CD4-positive, alpha-beta T cell treated with Interferon gamma for 1 hour (primary cell): Measurements from ENCODE around the gene ACACB.
A peak's percentile ranks its signal among the peaks of the same experiment; 100 is the strongest.
"Not testable (repeated sequence)": the region's sequence is repeated elsewhere in the genome, so short reads cannot be mapped to it uniquely, and the experiment has no call there.

Source experiments
- DNase-seq: peaks from one replicate; pipeline ENCODE4 v3.0.0-alpha.2; 2020

Gene ACACB

DNA sequence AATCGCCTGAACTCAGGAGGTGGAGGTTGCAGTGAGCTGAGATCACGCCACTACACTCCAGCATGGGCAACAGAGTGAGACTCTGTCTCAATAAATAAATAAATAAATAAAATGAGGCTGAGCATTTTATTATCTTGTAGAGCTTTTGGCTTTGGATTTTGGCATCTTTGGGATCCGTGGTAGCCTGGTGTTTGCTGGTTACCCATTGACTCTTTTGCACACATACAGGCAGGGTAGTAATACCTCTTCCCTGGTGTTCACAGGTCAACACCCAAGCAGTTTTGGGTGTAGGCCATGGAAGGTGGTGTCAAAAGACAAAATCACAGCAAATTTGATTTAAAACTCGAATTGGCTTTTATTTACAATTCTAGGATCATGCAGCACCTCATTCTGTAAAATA lies 27.8 kb downstream of the ACACB start:
- DNase-seq: no peak

GRCh38 chr12:109147126-109147525 lies 30.7 kb downstream of the ACACB start:
- DNase-seq: not testable (repeated sequence)

DNA sequence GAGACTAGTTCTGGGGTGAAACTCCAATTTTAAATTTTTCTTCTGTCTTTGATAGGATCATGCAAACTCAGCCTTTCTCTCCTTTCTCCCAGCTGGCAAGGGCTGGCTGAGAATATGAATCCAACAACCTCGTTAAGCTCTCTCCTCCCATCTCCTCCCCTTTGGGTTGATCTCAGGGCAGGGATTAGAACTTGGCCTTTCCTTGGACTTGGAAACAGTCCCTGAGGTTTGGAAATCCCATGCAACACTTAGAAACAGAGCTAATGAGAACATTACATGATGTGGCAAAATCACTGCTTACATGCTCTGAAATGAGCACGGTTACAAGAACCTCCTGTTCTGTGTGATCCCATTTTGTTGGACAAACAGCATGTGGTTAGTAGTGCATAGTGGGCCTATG lies 31.6 kb downstream of the ACACB start:
- DNase-seq: no peak

DNA sequence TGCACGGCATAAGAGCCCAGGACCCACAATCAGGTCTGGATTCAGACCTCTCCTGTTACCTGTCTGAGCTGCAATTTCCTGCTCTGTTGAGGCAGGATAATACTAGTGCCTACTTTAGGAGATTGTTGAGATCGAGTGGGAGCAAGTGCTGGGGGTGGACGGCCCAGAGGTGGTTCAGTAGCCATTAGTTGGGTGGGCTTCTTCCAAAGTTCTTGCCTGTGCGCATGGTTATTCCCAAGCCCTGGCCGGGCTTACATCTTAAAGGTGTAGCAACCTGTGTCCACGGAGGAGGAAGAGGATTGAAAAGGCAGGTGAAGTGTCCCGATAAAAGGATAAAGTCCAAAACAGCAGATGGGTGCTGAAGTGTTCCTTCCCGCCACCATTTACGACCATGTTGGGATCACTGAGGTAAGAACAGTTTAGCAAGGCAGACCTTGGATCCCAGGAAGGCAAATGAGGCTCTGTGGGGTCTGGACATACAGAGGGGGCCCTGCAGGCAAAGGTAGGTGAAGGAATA lies 33.8 kb downstream of the ACACB start:
- no peak for DNase-seq

DNA sequence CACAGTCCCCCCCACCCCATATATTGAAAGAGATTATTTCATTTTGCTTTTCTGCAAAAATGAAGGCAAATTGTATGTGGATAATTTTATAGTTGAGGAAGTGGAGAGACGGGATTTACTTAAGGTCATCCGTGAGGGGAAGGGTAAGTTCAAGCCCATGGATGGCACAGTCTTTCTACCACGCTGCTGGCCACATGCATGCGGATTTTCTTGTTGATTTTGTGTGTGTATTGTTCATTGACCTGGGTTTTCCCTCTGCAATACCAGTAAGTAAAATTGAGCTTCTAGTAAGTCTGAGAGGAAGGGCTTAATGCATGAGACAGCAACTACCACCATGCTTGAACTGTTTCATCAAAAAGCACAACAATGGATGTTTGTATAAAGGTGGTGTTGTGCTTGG lies 35.1 kb downstream of the ACACB start:
- DNase-seq: no peak

- DNase-seq: no peak
Measured at GRCh38 chr12:109153821-109154441, 37.5 kb downstream of the ACACB start.

GRCh38 chr12:109154451-109155438 lies 38.4 kb downstream of the ACACB start:
- DNase-seq: peak; percentile 75

DNA sequence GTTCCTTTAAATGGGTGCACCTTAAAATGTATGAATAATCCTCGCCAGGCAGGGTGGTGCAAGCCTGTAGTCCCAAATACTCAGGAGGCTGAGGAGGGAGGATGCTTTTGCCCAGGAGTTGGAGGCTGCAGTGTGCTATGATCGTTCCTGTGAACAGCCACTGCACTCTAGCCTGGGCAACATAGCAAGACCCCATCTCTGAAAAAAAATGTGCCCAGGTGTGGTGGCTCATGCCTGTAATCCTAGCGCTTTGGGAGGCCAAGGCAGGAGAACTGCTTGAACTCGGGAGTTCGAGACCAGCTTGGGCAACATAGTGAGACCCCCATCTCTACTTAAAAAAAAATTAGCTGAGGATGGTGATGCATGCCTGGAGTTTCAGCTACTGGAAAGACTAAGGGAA lies 39.6 kb downstream of the ACACB start:
- DNase-seq: no peak

DNA sequence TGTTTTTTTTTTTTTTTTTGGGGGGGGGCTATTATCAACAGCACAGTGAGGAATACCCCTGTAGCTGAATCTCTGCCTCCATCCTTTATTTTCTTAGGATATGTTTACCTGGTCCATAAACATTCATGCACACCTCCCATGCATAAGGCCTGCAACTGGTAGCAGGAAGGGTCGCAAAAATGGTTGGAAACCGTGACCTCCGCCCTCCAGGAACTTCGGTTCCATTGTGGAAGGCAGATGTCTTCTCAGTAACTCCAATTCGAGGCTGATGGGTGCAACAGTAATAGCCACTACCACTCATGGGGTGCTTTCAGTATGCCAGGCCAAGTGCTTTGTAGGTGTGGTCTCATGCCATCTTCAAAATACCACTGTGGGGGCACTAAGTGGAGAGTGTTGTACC lies 40.2 kb downstream of the ACACB start:
- no peak for DNase-seq

- no peak for DNase-seq
Measured at GRCh38 chr12:109157986-109158385, 41.6 kb downstream of the ACACB start.

GRCh38 chr12:109160433-109160832 lies 44.0 kb downstream of the ACACB start:
- DNase-seq: no peak

DNA sequence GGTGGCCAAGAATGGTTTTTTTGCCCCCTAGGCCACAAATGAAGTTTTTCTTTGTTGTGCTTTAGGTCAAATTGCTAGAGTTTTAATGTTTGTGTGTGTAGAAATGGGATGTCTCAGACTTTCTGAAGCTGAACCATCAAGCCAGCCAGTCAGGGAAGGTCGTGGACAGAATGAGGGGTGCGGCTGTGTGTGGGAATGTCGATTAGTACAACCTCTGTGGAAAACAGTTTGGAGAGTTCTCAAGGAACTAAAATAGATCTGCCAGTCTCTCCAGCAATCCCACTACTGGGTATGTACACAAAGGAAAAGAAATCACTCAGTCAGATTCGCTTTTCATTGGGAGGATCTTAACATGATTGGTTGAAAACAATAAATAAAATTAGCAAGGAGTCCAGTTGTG lies 44.5 kb downstream of the ACACB start:
- DNase-seq: no peak

DNA sequence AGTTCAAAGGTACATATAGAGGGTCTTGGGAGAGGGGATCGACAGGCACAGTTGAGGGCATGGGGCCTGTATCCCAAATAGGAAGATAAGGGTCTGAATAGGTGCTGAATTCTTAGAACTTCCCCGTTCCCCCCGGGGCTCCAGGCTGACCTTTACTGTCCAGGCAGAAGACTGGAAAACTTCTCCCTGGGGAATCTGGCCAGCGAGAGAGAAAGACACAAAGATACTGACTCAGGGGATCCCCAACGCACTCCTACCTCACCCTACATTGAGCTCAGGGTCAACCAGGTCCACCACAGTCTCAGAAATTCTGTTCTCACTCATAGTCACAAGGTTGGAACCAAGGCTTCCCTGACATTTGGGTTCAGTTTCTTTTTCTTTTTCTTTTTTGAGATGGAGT lies 46.2 kb downstream of the ACACB start:
- no peak for DNase-seq

- DNase-seq: no peak
Measured at GRCh38 chr12:109163167-109163566, 46.8 kb downstream of the ACACB start.

DNA sequence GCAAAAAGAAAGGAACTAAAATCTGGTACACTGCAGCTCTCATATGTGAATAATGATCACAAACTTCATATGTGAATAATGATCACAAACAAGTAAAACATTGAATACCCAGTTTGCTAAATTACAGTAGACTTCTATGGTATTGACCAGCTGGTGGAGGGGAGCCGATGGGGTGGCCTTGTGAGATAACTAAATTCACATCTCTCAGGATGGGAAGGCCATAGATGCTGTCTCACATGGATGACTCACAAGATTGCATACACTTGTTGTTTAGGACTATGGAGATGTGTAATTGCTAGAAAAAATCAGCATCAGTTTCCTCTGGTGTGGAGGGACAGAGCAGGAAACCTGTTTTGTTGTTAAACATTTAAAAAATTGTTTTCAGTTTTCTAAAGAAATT lies 49.2 kb downstream of the ACACB start:
- no peak for DNase-seq

GRCh38 chr12:109166371-109166770 lies 50.0 kb downstream of the ACACB start:
- no peak for DNase-seq

DNA sequence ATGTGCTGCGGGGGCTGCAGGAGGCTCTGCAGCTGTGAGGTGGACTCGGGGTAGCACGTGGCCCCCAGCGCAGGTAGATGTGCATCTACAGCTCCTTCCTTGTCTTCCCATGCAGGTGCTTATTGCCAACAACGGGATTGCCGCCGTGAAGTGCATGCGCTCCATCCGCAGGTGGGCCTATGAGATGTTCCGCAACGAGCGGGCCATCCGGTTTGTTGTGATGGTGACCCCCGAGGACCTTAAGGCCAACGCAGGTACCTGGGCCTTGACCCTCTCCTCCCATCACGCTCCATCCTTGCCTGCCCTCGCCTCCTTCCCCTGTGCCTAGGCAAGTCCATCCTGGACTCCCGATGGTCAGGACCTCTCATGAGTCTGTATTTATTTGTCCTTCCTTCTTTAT lies 51.4 kb downstream of the ACACB start:
- DNase-seq: no peak

DNA sequence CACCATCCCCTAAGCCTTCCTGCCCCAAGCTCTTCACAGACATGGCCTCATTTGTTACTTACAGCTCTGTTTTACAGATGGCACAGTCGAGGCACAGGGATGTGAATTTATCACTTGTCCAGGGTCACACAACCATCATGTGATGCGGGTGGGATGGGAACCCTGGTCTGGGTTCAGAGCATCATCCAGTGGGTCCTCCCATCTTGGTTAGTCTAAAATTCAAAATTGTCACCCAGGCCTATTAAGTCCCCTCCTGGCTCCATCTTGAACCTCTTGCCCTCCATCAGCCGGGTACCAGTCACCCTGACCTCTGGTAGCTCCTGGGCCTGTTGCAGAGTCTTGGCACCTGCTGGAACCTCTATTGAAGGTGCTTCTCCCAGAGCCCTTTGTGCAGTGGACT lies 52.9 kb downstream of the ACACB start:
- DNase-seq: no peak

DNA sequence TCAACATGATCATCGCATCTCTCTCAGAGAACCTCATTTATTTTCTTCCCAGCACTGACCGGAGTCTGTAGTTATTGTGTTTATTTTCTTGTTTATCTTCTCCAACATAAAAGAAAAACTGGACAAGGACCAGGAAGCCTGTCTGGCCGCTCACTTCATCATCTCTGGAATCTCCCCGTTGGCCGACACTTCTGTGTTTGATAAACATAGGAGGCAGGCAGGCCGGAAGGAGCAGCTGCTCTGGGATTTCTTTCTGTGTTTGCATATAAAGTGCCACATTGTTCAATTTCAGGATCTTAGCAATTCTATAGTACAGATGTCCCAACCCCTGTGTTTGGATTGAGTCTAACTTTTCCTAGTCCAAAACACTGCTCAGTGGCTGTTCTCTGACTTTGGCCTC lies 53.3 kb downstream of the ACACB start:
- no peak for DNase-seq

DNA sequence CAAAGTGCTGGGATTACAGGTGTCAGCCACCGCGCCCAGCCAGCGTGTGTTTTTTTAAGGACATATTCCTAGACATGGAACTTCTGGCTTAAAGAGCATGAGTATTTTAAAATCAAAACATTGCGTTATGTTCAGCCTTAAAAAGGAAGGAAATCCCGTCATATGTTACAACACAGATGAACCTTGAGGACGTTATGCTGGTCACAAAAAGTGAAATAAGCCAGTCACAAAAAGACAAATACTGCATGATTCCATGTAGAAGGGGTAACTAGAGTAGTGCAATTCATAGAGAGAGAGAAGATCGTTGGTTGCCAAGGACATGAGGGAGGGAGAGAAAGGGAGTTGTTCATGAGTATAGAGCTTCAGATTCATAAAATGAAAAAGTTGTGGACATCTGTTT lies 53.9 kb downstream of the ACACB start:
- no peak for DNase-seq

- not testable (repeated sequence) for DNase-seq
Measured at GRCh38 chr12:109172787-109173186, 56.4 kb downstream of the ACACB start.

DNA sequence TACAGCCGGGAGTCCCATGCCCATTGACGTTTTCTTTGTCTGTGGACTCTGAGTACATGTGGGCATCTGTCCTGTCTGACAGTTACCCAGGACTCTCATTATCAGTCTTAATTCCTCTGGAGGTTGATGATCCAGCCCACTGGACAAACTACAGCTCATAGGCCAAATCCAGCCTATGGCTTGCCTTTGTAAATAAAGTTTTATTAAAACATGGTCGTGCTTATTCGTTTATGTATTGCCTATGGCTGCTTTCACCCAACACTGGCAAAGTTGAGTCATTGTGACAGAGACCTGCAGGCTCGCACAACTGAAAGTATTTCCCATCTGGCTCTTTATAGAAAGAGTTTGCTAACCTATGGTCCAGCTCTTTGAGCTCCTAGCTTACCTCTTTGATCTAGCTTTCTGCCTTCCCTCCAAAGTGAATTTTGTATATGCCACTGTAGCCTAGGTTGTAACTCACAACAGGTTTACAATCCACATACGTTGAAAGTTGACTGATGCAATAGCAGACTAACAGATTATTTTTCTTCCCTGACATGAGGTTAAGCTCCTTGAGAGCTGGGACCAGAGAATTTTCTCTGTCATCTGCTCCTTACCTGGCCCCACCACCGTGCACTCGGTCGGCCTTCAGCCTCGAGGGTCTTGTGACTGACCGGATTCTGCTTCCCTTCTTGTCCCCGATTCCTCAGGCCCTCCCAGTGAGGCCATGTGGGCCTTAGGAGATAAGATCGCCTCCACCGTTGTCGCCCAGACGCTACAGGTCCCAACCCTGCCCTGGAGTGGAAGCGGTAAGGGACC lies 57.3 kb downstream of the ACACB start:
- no peak for DNase-seq

DNA sequence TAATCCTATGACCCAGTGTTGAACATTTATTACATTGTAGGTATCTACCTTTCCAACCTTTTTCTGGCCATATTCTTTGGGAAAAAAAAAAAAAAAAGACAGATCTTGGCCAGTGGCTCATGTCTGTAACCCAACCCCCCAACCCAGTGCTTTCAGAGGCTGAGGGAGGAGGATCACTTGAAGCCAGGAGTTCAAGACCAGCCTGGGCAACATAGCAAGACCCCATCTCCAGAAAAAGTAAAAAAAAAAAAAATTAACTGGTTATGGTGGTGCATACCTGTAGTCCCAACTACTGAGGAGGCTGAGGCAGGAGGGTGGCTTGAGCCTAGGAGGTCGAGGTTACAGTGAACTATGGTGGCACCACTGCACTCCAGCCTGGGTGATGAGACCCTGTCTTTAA lies 58.1 kb downstream of the ACACB start:
- DNase-seq: no peak
